Panc1 (cell line): Measurements from ENCODE around the gene PBX1. TPM values are rescaled to one million over a fixed set of nuclear protein-coding genes. Genes with fewer than 3 reads are reported as not detected.

Experiments used
- ATAC-seq: fragments of 200-7000 bp; cut with Tn5 transposase; 2 replicates; pipeline ENCODE4 v1.9.1; 2020; ENCODE audit warnings: mild to moderate bottlenecking, moderate library complexity
- BruUV-seq: library from RNA; stranded (reverse); fragments of 400-500 nt; replicated peaks from 2 replicates; lab custom pipeline; 2021; lab: Mats Ljungman, UMichigan
- CTCF ChIA-PET: fragments of 300-600 bp; sonication (Branson Sonifier 250); formaldehyde crosslinking; loops from one replicate; lab custom pipeline; 2022; ENCODE audit warnings: antibody characterized with exemption; lab: Charles Lee
- POLR2A ChIA-PET: fragments of 300-600 bp; sonication (Branson Sonifier 250); formaldehyde crosslinking; loops from one replicate; lab custom pipeline; 2022; ENCODE audit warnings: antibody characterized with exemption; lab: Charles Lee
- DNase-seq: peaks from one replicate; pipeline ENCODE4 v3.0.0-alpha.2; 2010; ENCODE audit warnings: low read depth, low spot score
- H3K27ac ChIP-seq: 2 replicates; pipeline ENCODE4 v1.5.1; 2011; ENCODE audit warnings: mild to moderate bottlenecking, low read length, inconsistent platforms
- H3K27me3 ChIP-seq: fragments of 200-500 bp; sonication (Bioruptor generic); 2 replicates; pipeline ENCODE4 v1.6.0; 2014; ENCODE audit warnings: low read length, inconsistent platforms; ENCODE audit not compliant: control insufficient read depth, insufficient read depth
- H3K36me3 ChIP-seq: fragments of 200-500 bp; sonication (Bioruptor generic); 2 replicates; pipeline ENCODE4 v1.5.1; 2014; ENCODE audit warnings: inconsistent platforms, mild to moderate bottlenecking, low read length, moderate library complexity; ENCODE audit not compliant: control insufficient read depth, insufficient read depth
- H3K4me1 ChIP-seq: 2 replicates; pipeline ENCODE4 v1.5.1; 2011; ENCODE audit warnings: inconsistent platforms, mild to moderate bottlenecking, low read length, moderate library complexity; ENCODE audit not compliant: control insufficient read depth, insufficient read depth
- H3K4me3 ChIP-seq, 2 experiments: 2 replicates each; pipeline ENCODE4 v1.5.1; 2011 to 2012; ENCODE audit warnings: low read depth in 2 of 2, low read length in 2 of 2, mild to moderate bottlenecking in 2 of 2, inconsistent platforms in 1 of 2, moderate library complexity in 1 of 2
- H3K9me3 ChIP-seq: fragments of 200-500 bp; sonication (Bioruptor generic); 2 replicates; pipeline ENCODE4 v1.5.1; 2014; ENCODE audit warnings: low read depth, mild to moderate bottlenecking, inconsistent platforms, low read length, moderate library complexity; ENCODE audit not compliant: control insufficient read depth, insufficient read depth
- CTCF ChIP-seq: fragments of 450-650 bp; IDR thresholded peaks from 2 replicates; pipeline ENCODE4 v1.5.1; 2017; ENCODE audit warnings: mild to moderate bottlenecking
- POLR2AphosphoS5 ChIP-seq: IDR thresholded peaks from 2 replicates; pipeline ENCODE4 v1.6.1; 2012; ENCODE audit warnings: mild to moderate bottlenecking, low read depth, low read length, moderate library complexity
- SIN3A ChIP-seq: IDR thresholded peaks from 2 replicates; pipeline ENCODE4 v1.6.1; 2012; ENCODE audit warnings: low read depth, mild to moderate bottlenecking, low read length, moderate library complexity, borderline replicate concordance; ENCODE audit not compliant: insufficient read depth
- TCF7L2 ChIP-seq: IDR thresholded peaks from 2 replicates; pipeline ENCODE4 v1.6.1; 2011; ENCODE audit warnings: mild to moderate bottlenecking, low read depth, low read length, inconsistent platforms
- in situ Hi-C: cut with HindIII; loops from 2 replicates; pipeline ENCODE4 v1.10.0; 2016; ENCODE audit warnings: low sequenced_read_pairs, low pct_unique_long_range_greater_than_20kb
- intact Hi-C: fragments of 100-400 bp; cut with micrococcal nuclease; formaldehyde crosslinking; loops from one replicate; pipeline ENCODE4 v1.10.0; 2022; ENCODE audit not compliant: unreplicated experiment
- total RNA-seq: library from RNA; stranded (reverse); gene quantifications from one replicate; pipeline ENCODE4 v1.2.1, GENCODE V29; 2021; ENCODE audit not compliant: unreplicated experiment
- TF ChIP-seq, protein P1 (sequence below), 2 experiments: IDR thresholded peaks; 2 replicates each; pipeline ENCODE4 v1.6.1; 2011 to 2012; ENCODE audit warnings: low read depth in 2 of 2, control low read depth in 1 of 2, low read length in 1 of 2, mild to moderate bottlenecking in 1 of 2, moderate library complexity in 1 of 2; ENCODE audit not compliant: insufficient read depth in 1 of 2

PBX1 gene
- total RNA-seq, 1 experiment from 2014 or later: 2.0 TPM

DNA sequence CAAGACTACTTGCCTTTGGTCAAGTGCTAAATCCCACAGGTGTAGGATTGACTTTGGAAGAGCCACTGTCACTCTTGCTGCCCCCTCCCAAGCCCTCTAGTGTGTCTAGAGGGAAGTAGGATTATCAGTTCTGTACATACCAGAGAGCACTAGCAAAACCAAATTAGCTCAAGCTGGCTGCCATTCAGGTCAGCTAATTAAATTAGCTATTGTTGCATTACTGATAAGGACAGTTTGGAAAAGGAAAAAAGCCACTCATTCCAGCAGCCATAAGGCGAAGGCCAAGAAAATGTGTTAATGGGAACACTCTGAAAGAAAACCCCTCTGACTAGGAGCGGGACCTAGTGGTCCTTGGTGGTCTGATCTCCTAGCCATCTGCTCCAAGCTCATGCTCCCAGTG is 321.7 kb downstream of the PBX1 start:
- in situ Hi-C loops (no loop called here), intact Hi-C loops (no loop called here)
- ATAC-seq (no peak), DNase-seq (no peak)
- Histone ChIP-seq H3K9me3 (no peaks in the 10 kb centered on the region), H3K27ac (no peak overlapping the region), H3K27me3 (no peaks in the 10 kb centered on the region), H3K4me1 (no peaks in the 10 kb centered on the region), H3K36me3 (no peaks in the 10 kb centered on the region), H3K4me3 (no peak overlapping the region)
- BruUV-seq: no TSS peak
- TF ChIP-seq SIN3A (no peak), POLR2AphosphoS5 (no peak), TCF7L2 (no peak), CTCF (no peak)
- TF ChIP-seq, protein P1, sequence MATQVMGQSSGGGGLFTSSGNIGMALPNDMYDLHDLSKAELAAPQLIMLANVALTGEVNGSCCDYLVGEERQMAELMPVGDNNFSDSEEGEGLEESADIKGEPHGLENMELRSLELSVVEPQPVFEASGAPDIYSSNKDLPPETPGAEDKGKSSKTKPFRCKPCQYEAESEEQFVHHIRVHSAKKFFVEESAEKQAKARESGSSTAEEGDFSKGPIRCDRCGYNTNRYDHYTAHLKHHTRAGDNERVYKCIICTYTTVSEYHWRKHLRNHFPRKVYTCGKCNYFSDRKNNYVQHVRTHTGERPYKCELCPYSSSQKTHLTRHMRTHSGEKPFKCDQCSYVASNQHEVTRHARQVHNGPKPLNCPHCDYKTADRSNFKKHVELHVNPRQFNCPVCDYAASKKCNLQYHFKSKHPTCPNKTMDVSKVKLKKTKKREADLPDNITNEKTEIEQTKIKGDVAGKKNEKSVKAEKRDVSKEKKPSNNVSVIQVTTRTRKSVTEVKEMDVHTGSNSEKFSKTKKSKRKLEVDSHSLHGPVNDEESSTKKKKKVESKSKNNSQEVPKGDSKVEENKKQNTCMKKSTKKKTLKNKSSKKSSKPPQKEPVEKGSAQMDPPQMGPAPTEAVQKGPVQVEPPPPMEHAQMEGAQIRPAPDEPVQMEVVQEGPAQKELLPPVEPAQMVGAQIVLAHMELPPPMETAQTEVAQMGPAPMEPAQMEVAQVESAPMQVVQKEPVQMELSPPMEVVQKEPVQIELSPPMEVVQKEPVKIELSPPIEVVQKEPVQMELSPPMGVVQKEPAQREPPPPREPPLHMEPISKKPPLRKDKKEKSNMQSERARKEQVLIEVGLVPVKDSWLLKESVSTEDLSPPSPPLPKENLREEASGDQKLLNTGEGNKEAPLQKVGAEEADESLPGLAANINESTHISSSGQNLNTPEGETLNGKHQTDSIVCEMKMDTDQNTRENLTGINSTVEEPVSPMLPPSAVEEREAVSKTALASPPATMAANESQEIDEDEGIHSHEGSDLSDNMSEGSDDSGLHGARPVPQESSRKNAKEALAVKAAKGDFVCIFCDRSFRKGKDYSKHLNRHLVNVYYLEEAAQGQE (IDR thresholded peaks at IDR 0.05; ENCODE audit: insufficient read depth in 1 of 2, low read depth in 2 of 2, low read length in 1 of 2): no peak
- CTCF ChIA-PET: no interaction called here
- POLR2A ChIA-PET: interaction anchor here (0.6 kb wide), 1 partner anchor 31 kb away, joined by 5 read pairs; no protein-coding TSS in a partner anchor

DNA sequence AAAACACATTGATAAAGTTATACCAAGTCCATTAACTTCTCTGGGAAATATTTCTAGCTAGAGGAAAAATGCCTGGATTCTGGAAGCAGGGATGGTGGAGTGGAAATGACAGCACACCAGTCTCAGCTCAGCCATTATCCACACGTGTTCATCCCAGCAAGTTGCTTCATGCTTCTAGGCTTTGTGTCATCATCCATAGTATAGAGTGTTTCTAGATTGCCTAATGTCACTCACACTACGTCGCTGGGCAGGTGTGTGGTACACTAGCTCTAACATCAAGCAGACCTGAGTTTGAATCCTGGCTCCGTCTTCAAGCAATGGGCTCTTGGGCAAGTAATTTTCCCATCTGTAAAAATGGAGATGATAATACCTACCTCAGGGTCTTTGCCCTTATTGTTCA is 326.3 kb downstream of the PBX1 start:
- H3K4me1 ChIP-seq: no peaks in the 10 kb centered on the region
- BruUV-seq: no TSS peak
- ChIA-PET CTCF (no interaction called here), POLR2A (no interaction called here)
- no peak for ATAC-seq
- no peaks in the 10 kb centered on the region for H3K36me3 ChIP-seq
- in situ Hi-C loops (no loop called here), intact Hi-C loops (no loop called here)
- no peaks in the 10 kb centered on the region for H3K9me3 ChIP-seq
- H3K4me3 ChIP-seq: no peak overlapping the region
- TF ChIP-seq TCF7L2 (no peak), CTCF (no peak)
- DNase-seq: no peak
- H3K27me3 ChIP-seq: no peaks in the 10 kb centered on the region
- no peak overlapping the region for H3K27ac ChIP-seq
